Ecto neural progenitor cell (in vitro differentiated cells): Measurements from ENCODE around the gene FKBP2.

Experiments
- DNase-seq: peaks from one replicate; pipeline ENCODE4 v3.0.0-alpha.2; 2018; ENCODE audit warnings: low spot score

The FKBP2 gene

GRCh38 chr11:64285885-64286800 lies 45.2 kb downstream of the FKBP2 start:
- no peak for DNase-seq

- DNase-seq: no peak
Observed at GRCh38 chr11:64286801-64287159, 45.9 kb downstream of the FKBP2 start.

- DNase-seq: no peak
Observed at GRCh38 chr11:64287676-64288352, 46.9 kb downstream of the FKBP2 start.

- no peak for DNase-seq
Observed at GRCh38 chr11:64288353-64288750, 47.5 kb downstream of the FKBP2 start.

- no peak for DNase-seq
Observed at GRCh38 chr11:64289002-64289564, 48.2 kb downstream of the FKBP2 start.

DNA sequence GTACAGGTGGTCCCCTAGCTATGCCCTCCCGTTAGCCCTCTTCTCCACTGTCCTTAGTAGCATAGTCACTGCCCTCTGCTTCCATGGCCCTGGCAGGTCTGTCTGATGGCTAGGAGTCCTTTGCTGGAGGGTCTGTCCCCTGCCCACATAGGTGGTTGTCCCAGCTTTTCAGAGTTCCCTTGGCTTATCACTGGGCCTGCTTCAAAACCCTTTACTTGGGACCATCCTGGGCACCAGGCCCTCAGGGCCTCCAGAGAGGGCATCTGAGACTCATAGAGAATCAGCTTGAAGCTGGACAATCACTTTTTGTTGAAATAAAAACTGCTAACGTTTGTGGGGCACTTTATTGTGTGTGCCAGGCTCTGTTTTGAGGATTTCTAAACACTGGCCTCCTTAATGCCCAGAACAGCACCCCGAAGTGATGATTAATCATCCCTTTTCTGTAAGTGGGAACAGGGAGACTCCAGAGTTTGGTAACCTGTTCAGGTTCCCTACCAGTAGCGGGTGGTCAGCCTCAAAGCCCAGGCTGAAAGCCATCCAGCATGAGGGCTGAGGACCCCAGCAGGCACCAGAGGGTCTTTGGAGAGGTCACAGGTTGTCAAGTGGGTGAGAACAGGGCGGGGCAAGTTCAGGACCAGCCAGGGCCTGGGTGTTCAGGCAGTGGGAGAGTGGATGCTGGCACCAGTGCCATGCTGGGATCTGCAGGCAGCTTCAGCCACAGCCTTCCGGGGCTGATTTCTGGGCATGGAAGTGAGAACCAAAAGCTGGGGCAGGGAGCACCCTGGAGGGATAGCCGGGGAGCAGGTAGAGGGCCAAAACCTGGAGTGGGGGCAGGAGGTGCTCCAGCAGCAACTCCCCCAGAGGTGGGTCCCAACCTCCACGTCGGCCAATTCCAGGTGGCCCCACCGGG lies 49.7 kb downstream of the FKBP2 start:
- DNase-seq: no peak

DNA sequence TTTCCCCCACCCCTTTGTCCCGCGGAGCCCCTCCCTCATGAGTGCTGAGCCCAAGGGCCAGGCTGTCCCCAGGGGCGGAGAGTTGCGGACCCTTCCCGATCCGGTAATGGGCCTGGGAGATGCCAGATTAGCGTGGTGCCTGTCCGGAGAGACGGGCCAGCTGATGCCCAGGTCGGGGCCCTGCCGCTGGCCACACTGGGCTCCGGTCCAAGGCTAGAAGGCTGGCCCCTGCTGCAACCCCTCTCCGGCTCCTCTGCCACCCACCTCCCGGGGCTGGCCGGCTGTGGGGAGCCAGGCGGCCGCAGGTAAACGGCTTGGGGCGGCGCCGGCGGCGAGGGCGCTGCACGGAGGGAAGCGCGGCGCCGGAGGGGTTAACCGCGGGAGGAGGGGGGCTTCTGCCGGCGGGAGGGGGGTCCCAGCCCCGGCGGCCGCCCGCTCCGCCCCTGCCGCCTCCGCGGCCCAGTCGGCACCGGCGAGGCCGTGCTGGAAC lies 50.4 kb downstream of the FKBP2 start, which contains the start of gene KCNK4:
TSS of gene KCNK4 (plus strand) at position 41 of the 490 bp plus-strand sequence. CDS start 1,717 bp downstream, outside the sequence.
- no peak for DNase-seq

DNA sequence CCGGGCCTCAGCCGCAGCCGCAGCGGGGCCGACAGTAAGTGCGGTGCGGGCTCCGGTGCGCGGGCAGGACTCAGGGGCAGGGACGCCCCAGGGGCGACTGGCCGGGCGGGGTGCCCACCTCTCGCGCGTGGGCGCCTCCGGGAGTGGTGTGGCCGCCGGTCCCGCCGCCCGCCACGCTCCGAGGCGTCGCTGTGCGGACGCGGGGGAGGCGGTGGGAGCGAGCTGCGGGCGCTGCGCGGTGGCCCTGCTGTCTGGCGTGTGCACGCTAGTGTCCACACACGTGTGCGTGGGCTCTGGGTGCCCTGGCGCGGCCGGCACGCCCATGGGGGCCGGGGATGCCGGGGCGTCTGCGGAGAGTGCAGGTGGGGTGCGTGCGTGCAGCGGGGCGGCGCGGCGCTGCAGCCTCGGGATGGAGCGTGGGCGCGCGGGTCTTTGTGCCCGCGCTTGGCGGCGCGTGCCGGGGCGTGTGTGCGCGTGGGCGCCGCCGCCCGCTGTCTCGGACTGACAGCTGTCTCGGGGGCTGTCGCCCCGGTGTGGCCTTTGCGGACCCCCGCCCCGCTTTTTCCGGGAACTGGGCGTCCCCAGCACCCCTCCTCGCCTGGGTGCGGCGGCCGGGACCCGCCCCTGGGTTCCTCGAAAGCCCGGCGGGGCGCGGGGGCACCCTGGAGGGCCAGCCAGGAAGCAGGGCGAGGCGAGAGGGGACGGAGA lies 51.0 kb downstream of the FKBP2 start:
- no peak for DNase-seq

GRCh38 chr11:64292460-64293254 lies 51.8 kb downstream of the FKBP2 start:
- no peak for DNase-seq
